B cell (primary cell): ENCODE measurements around the gene MOB1B. TPM values are rescaled to one million over a fixed set of nuclear protein-coding genes. Genes with fewer than 3 reads are reported as not detected.

Experiments
- ATAC-seq: fragments of 200-7000 bp; cut with Tn5 transposase; one replicate; pipeline ENCODE4 v1.10.0; 2021; ENCODE audit warnings: low read depth, mild to moderate bottlenecking, moderate number of reproducible peaks, moderate library complexity
- CTCF ChIA-PET: fragments of 350-600 bp; sonication (Branson Sonifier 250); formaldehyde crosslinking; loops from one replicate; lab custom pipeline; 2021; ENCODE audit warnings: antibody characterized with exemption, inconsistent platforms; lab: Charles Lee
- POLR2A ChIA-PET: fragments of 350-600 bp; sonication (Branson Sonifier 250); formaldehyde crosslinking; loops from one replicate; lab custom pipeline; 2021; ENCODE audit warnings: antibody characterized with exemption; lab: Charles Lee
- DNase-seq: peaks from one replicate; pipeline ENCODE4 v3.0.0; 2013
- H2AFZ ChIP-seq: 2 replicates; pipeline ENCODE4 v1.6.1; 2012; ENCODE audit warnings: mild to moderate bottlenecking, low read depth, low read length; ENCODE audit not compliant: insufficient read depth, poor library complexity, severe bottlenecking
- H3K27ac ChIP-seq, 2 donors: 1 replicate in 1 of 2; 2 replicates in 1 of 2; pipeline ENCODE4 v1.5.1; 2012 to 2013; ENCODE audit warnings: low read length in 2 of 2, mild to moderate bottlenecking in 2 of 2, moderate library complexity in 1 of 2
- H3K27me3 ChIP-seq, 4 experiments: fragments of 200-600 bp in 1 of 4; sonication (generic) in 1 of 4; replicated peaks in 1 of 4; 1 replicate in 2 of 4; 2 replicates in 2 of 4; pipeline versions ENCODE4 v1.6.1 to v1.7.0; 2013 to 2016; ENCODE audit warnings: low read length in 3 of 4, mild to moderate bottlenecking in 2 of 4, mixed read lengths in 1 of 4, moderate library complexity in 1 of 4; ENCODE audit not compliant: insufficient read depth in 4 of 4, control insufficient read depth in 3 of 4; ENCODE audit errors: control extremely low read depth in 1 of 4
- H3K36me3 ChIP-seq, 2 experiments: replicated peaks in 1 of 2; 1 replicate in 1 of 2; 2 replicates in 1 of 2; pipeline versions ENCODE4 v1.6.1 to v1.7.1; 2013; ENCODE audit warnings: low read length in 1 of 2; ENCODE audit not compliant: insufficient read depth in 2 of 2, control insufficient read depth in 1 of 2; ENCODE audit errors: control extremely low read depth in 1 of 2, extremely low read depth in 1 of 2
- H3K4me1 ChIP-seq, 2 donors: fragments of 200-600 bp in 1 of 2; sonication (generic) in 1 of 2; 1 replicate in 1 of 2; 2 replicates in 1 of 2; pipeline versions ENCODE4 v1.5.1 to v1.6.1; 2013 to 2017; ENCODE audit warnings: low read length in 2 of 2; ENCODE audit not compliant: control insufficient read depth in 2 of 2, insufficient read depth in 2 of 2
- H3K4me2 ChIP-seq: replicated peaks from 2 replicates; pipeline ENCODE3; 2012; ENCODE audit warnings: mild to moderate bottlenecking, low read depth, low read length; ENCODE audit not compliant: poor library complexity, severe bottlenecking
- H3K4me3 ChIP-seq, 5 experiments: fragments of 200-600 bp in 1 of 5; sonication (generic) in 1 of 5; 1 replicate in 3 of 5; 2 replicates in 2 of 5; pipeline versions ENCODE4 v1.5.1 to v1.7.0; 2011 to 2016; ENCODE audit warnings: low read length in 4 of 5, mild to moderate bottlenecking in 4 of 5, low read depth in 2 of 5, control low read depth in 1 of 5, moderate library complexity in 1 of 5; ENCODE audit not compliant: insufficient read depth in 1 of 5; ENCODE audit errors: control extremely low read depth in 1 of 5, extremely low read depth in 1 of 5
- H3K79me2 ChIP-seq: fragments of 200-600 bp; sonication (generic); one replicate; pipeline ENCODE4 v1.6.0; 2016; ENCODE audit warnings: low read length; ENCODE audit not compliant: control insufficient read depth, insufficient read depth
- H3K9ac ChIP-seq: fragments of 200-600 bp; sonication (generic); 2 replicates; pipeline ENCODE4 v1.6.1; 2017; ENCODE audit warnings: mild to moderate bottlenecking, low read length, moderate library complexity
- H3K9me3 ChIP-seq, 3 donors: one replicate each; pipeline versions ENCODE4 v1.6.1 to v1.7.1; 2013; ENCODE audit warnings: low read length in 2 of 3; ENCODE audit not compliant: control insufficient read depth in 2 of 3, insufficient read depth in 1 of 3; ENCODE audit errors: control extremely low read depth in 1 of 3
- H4K20me1 ChIP-seq: 2 replicates; pipeline ENCODE4 v1.6.0; 2012; ENCODE audit warnings: mild to moderate bottlenecking, low read length; ENCODE audit not compliant: insufficient read depth, control insufficient read depth, poor library complexity, severe bottlenecking
- H3K27ac Mint-ChIP-seq: one replicate; pipeline ENCODE4 v1.8.0; 2021; ENCODE audit warnings: mixed read lengths
- H3K27me3 Mint-ChIP-seq: one replicate; pipeline ENCODE4 v1.8.0; 2021; ENCODE audit warnings: mixed read lengths
- H3K4me1 Mint-ChIP-seq: one replicate; pipeline ENCODE4 v1.8.0; 2021; ENCODE audit warnings: mixed read lengths
- H3K4me3 Mint-ChIP-seq: one replicate; pipeline ENCODE4 v1.8.0; 2021; ENCODE audit warnings: mixed read lengths
- H3K9me3 Mint-ChIP-seq: one replicate; pipeline ENCODE4 v1.8.0; 2022; ENCODE audit warnings: mixed read lengths; ENCODE audit not compliant: insufficient read depth
- EZH2 ChIP-seq: IDR thresholded peaks from 2 replicates; pipeline ENCODE4 v1.6.1; 2012; ENCODE audit warnings: borderline replicate concordance, low read depth, mild to moderate bottlenecking, moderate library complexity, low read length; ENCODE audit not compliant: insufficient read depth, poor library complexity, severe bottlenecking
- WGBS: methylation state at CpG from one replicate; pipeline ENCODE4 v1.1.5; 2013; ENCODE audit warnings: missing lambda C conversion rate; ENCODE audit not compliant: insufficient coverage; 5-methylcytosine and 5-hydroxymethylcytosine counted together
- intact Hi-C: fragments of 100-400 bp; cut with micrococcal nuclease; formaldehyde crosslinking; loops from one replicate; pipeline ENCODE4 v1.10.0; 2022
- polyA plus RNA-seq: library from polyadenylated mRNA; depleted of rRNA; stranded (reverse); fragments of >200 nt; gene quantifications from 2 replicates; pipeline ENCODE4 v1.2.3, GENCODE V29; 2012
- total RNA-seq, 2 donors: library from RNA; stranded (reverse); fragments of 120-200 nt in 1 of 2; gene quantifications; 1 replicate in 1 of 2; 2 replicates in 1 of 2; pipeline versions ENCODE4 v1.2.3 to v1.2.4, GENCODE V29; 2013 to 2022
- TF ChIP-seq, protein P1 (sequence below): fragments of 200-600 bp; IDR thresholded peaks from one replicate; pipeline ENCODE4 v1.8.0; 2022; ENCODE audit warnings: antibody characterized with exemption, mild to moderate bottlenecking

MOB1B gene
- total and polyA plus RNA-seq, 2 donors (not counting 1 experiment from before 2014, with no cell fraction given): 2.3 to 30.4 TPM

- H3K4me1 Mint-ChIP-seq: peaks cover 10% of the 10 kb centered on the region
- Histone ChIP-seq H3K36me3 (no peaks in the 10 kb centered on the region), H2AFZ (no peak overlapping the region), H3K27me3 (no peaks in the 10 kb centered on the region), H4K20me1 (no peaks in the 10 kb centered on the region), H3K9me3 (no peaks in the 10 kb centered on the region), H3K27ac (no peak overlapping the region), H3K4me3 (no peak overlapping the region), H3K4me2 (no peak overlapping the region), H3K4me1 (peaks cover under 1 to 5% of the 10 kb centered on the region in 2 donors), H3K9ac (no peak overlapping the region), H3K79me2 (peaks cover 87% of the 10 kb centered on the region)
- H3K4me3 Mint-ChIP-seq: no peak overlapping the region
- ChIA-PET POLR2A (no interaction called here), CTCF (no interaction called here)
- intact Hi-C loops: no loop called here
- H3K9me3 Mint-ChIP-seq: no peaks in the 10 kb centered on the region
- ATAC-seq (no peak), DNase-seq (no peak)
- WGBS: 94% methylated on average over 2 of the region's 4 CpGs
- TF ChIP-seq, protein P1, sequence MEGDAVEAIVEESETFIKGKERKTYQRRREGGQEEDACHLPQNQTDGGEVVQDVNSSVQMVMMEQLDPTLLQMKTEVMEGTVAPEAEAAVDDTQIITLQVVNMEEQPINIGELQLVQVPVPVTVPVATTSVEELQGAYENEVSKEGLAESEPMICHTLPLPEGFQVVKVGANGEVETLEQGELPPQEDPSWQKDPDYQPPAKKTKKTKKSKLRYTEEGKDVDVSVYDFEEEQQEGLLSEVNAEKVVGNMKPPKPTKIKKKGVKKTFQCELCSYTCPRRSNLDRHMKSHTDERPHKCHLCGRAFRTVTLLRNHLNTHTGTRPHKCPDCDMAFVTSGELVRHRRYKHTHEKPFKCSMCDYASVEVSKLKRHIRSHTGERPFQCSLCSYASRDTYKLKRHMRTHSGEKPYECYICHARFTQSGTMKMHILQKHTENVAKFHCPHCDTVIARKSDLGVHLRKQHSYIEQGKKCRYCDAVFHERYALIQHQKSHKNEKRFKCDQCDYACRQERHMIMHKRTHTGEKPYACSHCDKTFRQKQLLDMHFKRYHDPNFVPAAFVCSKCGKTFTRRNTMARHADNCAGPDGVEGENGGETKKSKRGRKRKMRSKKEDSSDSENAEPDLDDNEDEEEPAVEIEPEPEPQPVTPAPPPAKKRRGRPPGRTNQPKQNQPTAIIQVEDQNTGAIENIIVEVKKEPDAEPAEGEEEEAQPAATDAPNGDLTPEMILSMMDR: no peak
- no peak for TF ChIP-seq EZH2
- H3K27me3 Mint-ChIP-seq: no peaks in the 10 kb centered on the region
- H3K27ac Mint-ChIP-seq: no peak overlapping the region
Observed at GRCh38 chr4:70936200-70936787, 34.1 kb downstream of the MOB1B start.

- no peaks in the 10 kb centered on the region for H3K9me3 Mint-ChIP-seq
- Histone ChIP-seq H3K4me1 (peaks cover 0 to 6% of the 10 kb centered on the region in 2 donors), H3K9me3 (no peaks in the 10 kb centered on the region), H3K27ac (no peak overlapping the region), H3K9ac (no peak overlapping the region), H3K27me3 (no peaks in the 10 kb centered on the region), H3K36me3 (no peaks in the 10 kb centered on the region), H3K4me2 (no peak overlapping the region), H2AFZ (no peak overlapping the region), H3K4me3 (no peak overlapping the region), H4K20me1 (no peaks in the 10 kb centered on the region), H3K79me2 (peaks cover 76% of the 10 kb centered on the region)
- CTCF ChIA-PET: no interaction called here
- TF ChIP-seq EZH2: no peak
- TF ChIP-seq, protein P1: no peak
- no peak for DNase-seq
- H3K27ac Mint-ChIP-seq: no peak overlapping the region
- peaks cover 12% of the 10 kb centered on the region for H3K4me1 Mint-ChIP-seq
- POLR2A ChIA-PET: no interaction called here
- no peaks in the 10 kb centered on the region for H3K27me3 Mint-ChIP-seq
- no peak for ATAC-seq
- WGBS: no CpG with 5 or more reads among the region's 3 CpGs
- H3K4me3 Mint-ChIP-seq: no peak overlapping the region
- intact Hi-C loops: no loop called here
Observed at GRCh38 chr4:70938086-70938485, 35.9 kb downstream of the MOB1B start.
